ENCODE results near the gene ROCK2. TPM values are rescaled to one million over a fixed set of nuclear protein-coding genes. Genes with fewer than 3 reads are reported as not detected.
"Not testable (repeated sequence)": the region's sequence is repeated elsewhere in the genome, so short reads cannot be mapped to it uniquely, and the experiment has no call there.

Gene ROCK2
- total RNA-seq, 1 donor from 2014 or later, result 45.4 TPM

- H3K36me3 Mint-ChIP-seq, result no peaks in the 10 kb centered on the region
- H3K27me3 Mint-ChIP-seq (ENCODE audit: low read depth), result no peaks in the 10 kb centered on the region
- H3K9me3 Mint-ChIP-seq, result no peaks in the 10 kb centered on the region
- no peaks in the 10 kb centered on the region for H3K4me1 Mint-ChIP-seq
- TF ChIP-seq, protein P1, sequence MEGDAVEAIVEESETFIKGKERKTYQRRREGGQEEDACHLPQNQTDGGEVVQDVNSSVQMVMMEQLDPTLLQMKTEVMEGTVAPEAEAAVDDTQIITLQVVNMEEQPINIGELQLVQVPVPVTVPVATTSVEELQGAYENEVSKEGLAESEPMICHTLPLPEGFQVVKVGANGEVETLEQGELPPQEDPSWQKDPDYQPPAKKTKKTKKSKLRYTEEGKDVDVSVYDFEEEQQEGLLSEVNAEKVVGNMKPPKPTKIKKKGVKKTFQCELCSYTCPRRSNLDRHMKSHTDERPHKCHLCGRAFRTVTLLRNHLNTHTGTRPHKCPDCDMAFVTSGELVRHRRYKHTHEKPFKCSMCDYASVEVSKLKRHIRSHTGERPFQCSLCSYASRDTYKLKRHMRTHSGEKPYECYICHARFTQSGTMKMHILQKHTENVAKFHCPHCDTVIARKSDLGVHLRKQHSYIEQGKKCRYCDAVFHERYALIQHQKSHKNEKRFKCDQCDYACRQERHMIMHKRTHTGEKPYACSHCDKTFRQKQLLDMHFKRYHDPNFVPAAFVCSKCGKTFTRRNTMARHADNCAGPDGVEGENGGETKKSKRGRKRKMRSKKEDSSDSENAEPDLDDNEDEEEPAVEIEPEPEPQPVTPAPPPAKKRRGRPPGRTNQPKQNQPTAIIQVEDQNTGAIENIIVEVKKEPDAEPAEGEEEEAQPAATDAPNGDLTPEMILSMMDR (IDR thresholded peaks at IDR 0.05; ENCODE audit: unreplicated experiment), result no peak
- H3K4me3 Mint-ChIP-seq, result no peak overlapping the region
- DNase-seq (ENCODE audit: low spot score in 2 of 2, unreplicated experiment in 2 of 2), result no peak
- H3K27ac Mint-ChIP-seq, result no peak overlapping the region
These were observed 175.1 kb downstream of the ROCK2 start for GRCh38 chr2:11169333-11169732.

- Mint-ChIP-seq H3K9me3 (no peaks in the 10 kb centered on the region), H3K27me3 (ENCODE audit: low read depth) (no peaks in the 10 kb centered on the region), H3K4me3 (no peak overlapping the region), H3K36me3 (no peaks in the 10 kb centered on the region), H3K27ac (no peak overlapping the region), H3K4me1 (no peaks in the 10 kb centered on the region)
- no peak for DNase-seq (ENCODE audit: low spot score in 2 of 2, unreplicated experiment in 2 of 2)
- TF ChIP-seq, protein P1 (IDR thresholded peaks at IDR 0.05; ENCODE audit: unreplicated experiment), result no peak
These were observed 175.9 kb downstream of the ROCK2 start for GRCh38 chr2:11168488-11168887.

GRCh38 chr2:11166476-11166875 lies 178.0 kb downstream of the ROCK2 start:
- Mint-ChIP-seq H3K27ac (no peak overlapping the region), H3K4me3 (no peak overlapping the region), H3K36me3 (no peaks in the 10 kb centered on the region), H3K27me3 (ENCODE audit: low read depth) (no peaks in the 10 kb centered on the region), H3K4me1 (no peaks in the 10 kb centered on the region), H3K9me3 (no peaks in the 10 kb centered on the region)
- TF ChIP-seq, protein P1 (IDR thresholded peaks at IDR 0.05; ENCODE audit: unreplicated experiment), result no peak
- no peak for DNase-seq (ENCODE audit: low spot score in 2 of 2, unreplicated experiment in 2 of 2)

DNA sequence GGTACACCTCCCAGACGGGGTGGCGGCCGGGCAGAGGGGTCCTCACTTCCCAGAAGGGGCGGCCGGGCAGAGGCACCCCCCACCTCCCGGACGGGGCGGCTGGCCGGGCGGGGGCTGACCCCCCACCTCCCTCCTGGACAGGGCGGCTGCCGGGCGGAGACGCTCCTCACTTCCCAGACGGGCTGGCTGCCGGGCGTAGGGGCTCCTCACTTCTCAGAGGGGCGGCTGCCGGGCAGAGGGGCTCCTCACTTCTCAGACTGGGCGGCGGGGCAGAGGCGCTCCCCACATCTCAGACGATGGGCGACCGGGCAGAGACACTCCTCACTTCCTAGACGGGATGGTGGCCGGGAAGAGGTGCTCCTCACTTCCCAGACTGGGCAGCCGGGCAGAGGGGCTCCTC lies 179.4 kb downstream of the ROCK2 start:
- H3K4me3 Mint-ChIP-seq; H3K4me1 Mint-ChIP-seq; H3K36me3 Mint-ChIP-seq; H3K9me3 Mint-ChIP-seq; DNase-seq (ENCODE audit: low spot score in 2 of 2, unreplicated experiment in 2 of 2); H3K27me3 Mint-ChIP-seq (ENCODE audit: low read depth); H3K27ac Mint-ChIP-seq: not testable (repeated sequence)

DNA sequence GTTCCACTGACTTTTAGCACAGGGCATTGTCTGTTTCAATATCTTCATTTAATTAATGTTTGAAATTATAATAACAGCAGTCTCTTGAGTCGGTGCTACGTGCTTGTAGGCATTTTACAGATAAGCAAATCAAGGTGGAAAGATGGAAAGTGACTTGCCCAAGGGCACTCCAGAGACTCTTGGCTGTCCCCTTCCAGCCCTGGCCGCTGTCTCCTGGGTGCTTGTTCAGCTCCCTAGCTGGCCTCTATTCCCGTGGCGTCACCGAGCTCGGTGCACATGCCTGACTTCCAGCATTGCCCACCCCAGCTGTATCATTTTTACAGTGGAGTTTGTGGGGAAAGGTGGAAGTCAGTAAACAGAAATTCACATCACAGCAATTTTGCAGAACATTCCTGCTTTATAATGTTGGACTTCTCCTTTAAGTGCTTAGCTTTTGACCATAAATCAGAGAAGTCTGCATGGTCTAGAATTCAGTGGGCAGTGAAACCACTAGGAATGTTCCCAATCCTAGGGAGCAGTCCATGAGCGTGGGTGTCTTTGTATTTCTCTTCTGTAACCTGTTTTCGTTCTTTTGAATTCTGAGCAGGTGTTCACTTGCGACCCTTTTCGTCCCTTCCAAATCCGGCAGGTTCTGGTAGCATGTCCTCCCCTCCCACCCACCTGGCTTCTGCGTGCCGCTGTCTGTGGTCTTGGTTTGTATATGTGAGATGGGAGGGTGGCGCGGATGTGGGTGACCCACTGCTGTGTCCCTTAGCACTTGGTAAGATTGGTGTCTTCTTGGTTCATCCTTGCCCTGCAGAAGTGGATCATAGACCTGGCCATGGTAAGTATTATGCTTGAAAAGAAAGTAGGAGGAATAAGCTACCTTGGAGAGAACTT lies 180.8 kb downstream of the ROCK2 start:
- no peak overlapping the region for H3K27ac Mint-ChIP-seq

GRCh38 chr2:11161747-11162146 lies 182.7 kb downstream of the ROCK2 start:
- Mint-ChIP-seq H3K9me3 (no peaks in the 10 kb centered on the region), H3K4me1 (no peaks in the 10 kb centered on the region), H3K4me3 (no peak overlapping the region), H3K27me3 (ENCODE audit: low read depth) (peaks cover 10% of the 10 kb centered on the region), H3K27ac (no peak overlapping the region), H3K36me3 (no peaks in the 10 kb centered on the region)
- TF ChIP-seq, protein P1 (IDR thresholded peaks at IDR 0.05; ENCODE audit: unreplicated experiment), result no peak
- peak in 1 of 2 experiments; percentile 36 for DNase-seq (ENCODE audit: low spot score in 2 of 2, unreplicated experiment in 2 of 2)

More for the DNA sequence above, 180.8 kb downstream of the ROCK2 start:
- TF ChIP-seq, protein P1 (IDR thresholded peaks at IDR 0.05; ENCODE audit: unreplicated experiment), result no peak
- no peaks in the 10 kb centered on the region for H3K9me3 Mint-ChIP-seq
- peak in 1 of 2 experiments; percentile 24 for DNase-seq (ENCODE audit: low spot score in 2 of 2, unreplicated experiment in 2 of 2)
- no peaks in the 10 kb centered on the region for H3K36me3 Mint-ChIP-seq
- no peaks in the 10 kb centered on the region for H3K27me3 Mint-ChIP-seq (ENCODE audit: low read depth)
- no peak overlapping the region for H3K4me3 Mint-ChIP-seq
- H3K4me1 Mint-ChIP-seq, result no peaks in the 10 kb centered on the region

Measured in mesothelial cell of epicardium (in vitro differentiated cells).